ENCODE measurements around the gene MSX1.

MSX1 gene

DNA sequence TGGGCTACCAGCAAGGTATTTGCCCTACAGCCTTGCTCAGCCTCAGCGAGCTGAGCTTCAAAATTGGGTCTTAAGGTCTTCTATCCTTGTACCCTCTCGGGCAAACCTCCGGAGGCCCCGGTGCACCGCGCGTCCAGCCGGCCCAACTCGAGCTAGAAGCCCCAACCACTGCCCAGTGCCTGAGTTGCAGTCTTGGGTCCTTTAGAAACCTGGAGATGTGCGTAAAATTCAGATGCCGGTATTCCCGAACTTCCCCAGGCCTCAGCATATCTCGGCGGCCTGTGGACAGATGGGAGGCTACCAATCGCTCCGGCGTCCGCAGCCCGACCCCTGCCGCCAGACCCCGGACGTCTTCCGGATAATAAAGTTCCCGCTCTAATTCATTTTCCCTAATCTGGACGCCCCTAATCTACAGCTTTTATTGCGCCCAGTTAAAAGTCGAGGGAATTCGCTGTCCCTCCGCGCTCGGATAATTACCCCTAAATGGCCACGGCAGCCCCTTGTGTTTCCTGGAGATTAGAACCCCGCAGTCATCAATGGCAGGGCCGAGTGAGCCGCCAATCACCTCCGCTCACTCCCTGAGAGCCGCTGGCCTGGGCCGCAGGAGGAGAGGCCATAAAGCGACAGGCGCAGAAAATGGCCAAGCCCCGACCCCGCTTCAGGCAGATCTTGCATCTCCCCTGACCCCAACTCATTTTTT is 1.5 kb upstream of the MSX1 start:
- DNase-seq (ENCODE audit: low read depth, low spot score) = peak; percentile 75

DNA sequence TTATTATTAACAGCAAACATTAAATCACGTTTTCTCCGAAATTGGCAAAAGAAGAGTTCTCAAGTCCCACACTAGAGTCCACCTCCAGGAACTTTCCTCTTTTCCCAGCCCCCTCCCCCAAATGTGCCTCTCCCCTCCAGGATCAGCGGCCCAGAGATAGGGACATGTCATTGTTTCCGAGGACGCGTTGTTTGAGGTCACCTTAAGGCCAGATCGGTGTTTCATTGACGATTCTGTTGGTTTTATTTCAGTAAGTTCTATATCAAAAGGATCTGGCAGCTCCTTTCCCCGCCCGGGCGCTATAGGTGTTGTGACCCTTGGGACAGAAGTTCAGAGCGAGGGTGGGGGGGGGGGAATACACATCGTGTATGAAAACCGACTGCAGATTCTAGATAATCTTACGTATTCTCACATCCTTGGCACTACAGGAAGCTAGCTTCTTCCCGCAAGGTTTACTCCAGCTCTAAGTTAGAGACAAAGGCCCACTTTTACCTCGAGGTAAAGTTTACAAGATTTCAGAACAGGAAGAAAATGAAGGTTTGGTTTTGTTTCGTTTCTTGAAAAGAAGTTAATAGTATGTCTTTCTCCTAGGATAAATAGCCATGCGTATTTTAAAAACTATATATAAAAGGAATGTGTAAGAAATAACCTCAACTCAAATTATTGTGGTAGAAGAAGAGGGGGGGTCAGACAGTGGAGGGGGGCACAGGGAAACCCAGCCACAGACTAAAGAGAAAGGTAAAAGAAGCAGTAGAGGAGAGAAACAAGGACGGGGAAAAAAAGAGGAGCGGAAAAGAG is 739 bp upstream of the MSX1 start:
- DNase-seq (ENCODE audit: low read depth, low spot score) = peak; percentile 28

DNA sequence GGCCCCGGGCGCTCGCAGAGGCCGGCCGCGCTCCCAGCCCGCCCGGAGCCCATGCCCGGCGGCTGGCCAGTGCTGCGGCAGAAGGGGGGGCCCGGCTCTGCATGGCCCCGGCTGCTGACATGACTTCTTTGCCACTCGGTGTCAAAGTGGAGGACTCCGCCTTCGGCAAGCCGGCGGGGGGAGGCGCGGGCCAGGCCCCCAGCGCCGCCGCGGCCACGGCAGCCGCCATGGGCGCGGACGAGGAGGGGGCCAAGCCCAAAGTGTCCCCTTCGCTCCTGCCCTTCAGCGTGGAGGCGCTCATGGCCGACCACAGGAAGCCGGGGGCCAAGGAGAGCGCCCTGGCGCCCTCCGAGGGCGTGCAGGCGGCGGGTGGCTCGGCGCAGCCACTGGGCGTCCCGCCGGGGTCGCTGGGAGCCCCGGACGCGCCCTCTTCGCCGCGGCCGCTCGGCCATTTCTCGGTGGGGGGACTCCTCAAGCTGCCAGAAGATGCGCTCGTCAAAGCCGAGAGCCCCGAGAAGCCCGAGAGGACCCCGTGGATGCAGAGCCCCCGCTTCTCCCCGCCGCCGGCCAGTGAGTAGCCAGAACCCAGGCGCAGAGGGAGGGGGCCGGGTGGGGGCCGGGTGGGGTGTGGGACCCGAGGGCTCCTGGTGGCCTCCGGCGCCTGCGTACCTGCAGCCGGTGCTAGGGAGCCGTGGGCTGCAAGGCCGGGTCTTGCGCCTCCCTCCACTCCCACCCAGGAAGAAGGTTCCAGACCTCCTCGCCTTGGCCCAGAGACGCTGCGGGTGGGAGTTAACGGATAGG is 534 bp downstream of the MSX1 start:
- DNase-seq (ENCODE audit: low read depth, low spot score) = no peak

DNA sequence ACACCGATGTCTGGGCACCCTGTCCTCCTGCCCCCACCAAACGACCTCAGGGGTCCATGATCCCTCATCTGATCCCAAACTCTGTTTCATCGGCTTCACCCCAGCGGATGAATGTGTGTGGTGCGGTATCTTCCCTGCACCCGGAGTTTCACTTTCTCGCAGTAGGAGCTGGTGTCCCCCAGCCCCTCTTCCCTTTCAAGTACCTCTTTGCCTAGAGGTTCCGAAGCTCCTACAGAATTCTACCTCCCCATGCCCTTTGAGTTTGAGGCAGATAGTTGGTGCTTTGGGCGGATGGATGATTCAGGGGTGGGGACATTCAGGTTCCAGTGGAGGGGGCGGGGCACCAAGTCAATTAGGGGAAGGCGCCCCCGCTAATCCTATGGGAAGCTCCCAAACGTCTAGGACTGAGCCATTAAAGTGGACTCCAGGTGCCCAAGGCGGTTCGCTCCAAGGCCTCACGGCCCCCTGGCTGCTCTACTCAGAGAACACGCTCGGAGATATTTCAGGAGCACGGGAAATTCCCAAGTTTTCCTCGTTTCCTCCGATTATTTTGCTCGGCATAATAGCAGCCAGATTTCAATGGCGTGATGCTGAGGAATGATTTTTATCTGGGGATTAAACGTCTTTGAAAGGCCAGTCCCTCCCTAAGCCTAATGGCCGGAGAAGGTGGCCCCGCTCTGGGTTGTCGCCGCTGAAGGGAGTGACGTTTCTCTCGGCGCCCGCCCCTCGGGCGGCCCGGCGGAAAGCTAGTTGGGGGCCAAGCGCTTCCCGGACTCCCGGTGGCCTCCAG is 1.3 kb downstream of the MSX1 start:
- peak; percentile 55 for DNase-seq (ENCODE audit: low read depth, low spot score)

DNA sequence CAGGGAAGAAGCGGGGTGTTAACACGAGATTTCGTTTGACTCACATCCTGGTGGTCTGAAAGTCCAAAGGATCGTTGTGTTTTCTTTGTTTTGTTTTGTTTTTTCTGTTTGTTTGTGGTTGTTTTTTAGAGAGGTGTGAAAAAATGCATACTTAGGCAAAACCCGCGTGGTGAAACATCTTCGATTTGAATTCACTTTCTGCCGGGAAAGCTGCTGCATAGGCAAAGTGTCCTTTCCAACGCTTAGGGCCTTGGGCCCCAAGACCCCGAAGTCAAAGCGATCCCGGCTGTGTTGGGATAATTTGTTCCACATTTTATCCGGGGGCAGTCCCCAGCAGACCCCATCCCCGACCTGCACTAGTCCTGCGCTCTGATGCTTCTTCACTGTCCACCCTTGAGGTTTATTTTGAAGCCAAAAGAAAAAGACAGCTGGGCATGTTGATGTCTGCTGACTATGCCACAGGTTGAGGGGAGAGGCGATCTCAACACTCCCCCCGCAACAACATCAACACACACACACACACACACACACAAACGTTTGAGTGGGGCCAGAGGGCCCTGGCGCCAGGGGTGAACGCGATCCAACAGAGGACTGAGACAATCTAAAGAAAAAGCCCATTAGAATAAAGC is 2.0 kb downstream of the MSX1 start:
- DNase-seq (ENCODE audit: low read depth, low spot score) = no peak

DNA sequence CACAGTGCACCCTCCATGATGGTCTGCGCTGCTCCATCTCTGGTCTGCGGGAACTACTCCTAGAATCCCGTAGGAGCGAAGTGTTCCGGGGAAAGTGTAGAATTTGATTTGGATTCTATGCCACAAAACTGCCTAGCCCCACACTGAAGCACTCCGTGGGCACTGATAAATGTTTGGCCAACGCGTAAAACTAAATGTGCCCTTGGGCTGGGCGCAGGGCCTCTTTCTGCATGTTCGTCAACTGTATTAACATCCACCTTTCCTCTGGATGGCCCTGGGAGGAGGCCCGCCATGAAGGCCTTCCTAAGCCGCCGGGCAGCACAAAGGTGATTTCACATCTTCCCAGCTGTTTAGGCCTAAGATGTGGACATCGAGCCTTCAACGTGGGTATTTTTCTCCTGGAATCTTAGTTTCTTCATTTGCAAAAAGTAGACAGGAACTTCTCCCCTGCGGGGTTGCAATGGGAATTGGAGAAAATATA is 2.6 kb downstream of the MSX1 start:
- peak; percentile 47 for DNase-seq (ENCODE audit: low read depth, low spot score)

DNA sequence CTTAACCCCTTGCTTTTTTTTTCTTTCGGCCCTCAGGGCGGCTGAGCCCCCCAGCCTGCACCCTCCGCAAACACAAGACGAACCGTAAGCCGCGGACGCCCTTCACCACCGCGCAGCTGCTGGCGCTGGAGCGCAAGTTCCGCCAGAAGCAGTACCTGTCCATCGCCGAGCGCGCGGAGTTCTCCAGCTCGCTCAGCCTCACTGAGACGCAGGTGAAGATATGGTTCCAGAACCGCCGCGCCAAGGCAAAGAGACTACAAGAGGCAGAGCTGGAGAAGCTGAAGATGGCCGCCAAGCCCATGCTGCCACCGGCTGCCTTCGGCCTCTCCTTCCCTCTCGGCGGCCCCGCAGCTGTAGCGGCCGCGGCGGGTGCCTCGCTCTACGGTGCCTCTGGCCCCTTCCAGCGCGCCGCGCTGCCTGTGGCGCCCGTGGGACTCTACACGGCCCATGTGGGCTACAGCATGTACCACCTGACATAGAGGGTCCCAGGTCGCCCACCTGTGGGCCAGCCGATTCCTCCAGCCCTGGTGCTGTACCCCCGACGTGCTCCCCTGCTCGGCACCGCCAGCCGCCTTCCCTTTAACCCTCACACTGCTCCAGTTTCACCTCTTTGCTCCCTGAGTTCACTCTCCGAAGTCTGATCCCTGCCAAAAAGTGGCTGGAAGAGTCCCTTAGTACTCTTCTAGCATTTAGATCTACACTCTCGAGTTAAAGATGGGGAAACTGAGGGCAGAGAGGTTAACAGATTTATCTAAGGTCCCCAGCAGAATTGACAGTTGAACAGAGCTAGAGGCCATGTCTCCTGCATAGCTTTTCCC is 3.4 kb downstream of the MSX1 start:
- peak; percentile 64 for DNase-seq (ENCODE audit: low read depth, low spot score)

DNA sequence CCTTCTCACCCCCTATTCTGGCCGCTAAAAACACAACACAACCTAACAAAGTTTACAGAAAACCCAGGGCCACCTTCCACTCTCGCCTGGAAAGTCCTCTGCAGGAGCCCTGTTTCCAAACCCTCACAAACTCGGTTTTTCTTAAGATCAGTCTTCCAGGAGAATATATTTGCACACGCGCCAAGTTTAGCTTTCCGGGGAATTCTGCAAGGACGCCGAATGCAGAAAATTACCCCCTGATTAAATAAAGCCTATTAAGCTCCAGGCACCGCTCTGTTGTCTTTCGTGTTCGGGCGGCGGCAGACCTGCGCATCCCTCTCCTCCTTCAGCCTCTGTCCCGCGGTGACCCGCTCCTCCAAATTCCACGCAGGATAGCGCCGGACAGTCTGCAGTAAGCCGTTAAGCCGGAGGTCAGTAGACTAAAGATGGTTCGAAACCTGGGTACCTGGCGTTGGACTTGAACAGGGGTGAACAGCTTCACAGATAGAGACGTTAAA is 5.0 kb downstream of the MSX1 start:
- DNase-seq (ENCODE audit: low read depth, low spot score) = no peak

DNA sequence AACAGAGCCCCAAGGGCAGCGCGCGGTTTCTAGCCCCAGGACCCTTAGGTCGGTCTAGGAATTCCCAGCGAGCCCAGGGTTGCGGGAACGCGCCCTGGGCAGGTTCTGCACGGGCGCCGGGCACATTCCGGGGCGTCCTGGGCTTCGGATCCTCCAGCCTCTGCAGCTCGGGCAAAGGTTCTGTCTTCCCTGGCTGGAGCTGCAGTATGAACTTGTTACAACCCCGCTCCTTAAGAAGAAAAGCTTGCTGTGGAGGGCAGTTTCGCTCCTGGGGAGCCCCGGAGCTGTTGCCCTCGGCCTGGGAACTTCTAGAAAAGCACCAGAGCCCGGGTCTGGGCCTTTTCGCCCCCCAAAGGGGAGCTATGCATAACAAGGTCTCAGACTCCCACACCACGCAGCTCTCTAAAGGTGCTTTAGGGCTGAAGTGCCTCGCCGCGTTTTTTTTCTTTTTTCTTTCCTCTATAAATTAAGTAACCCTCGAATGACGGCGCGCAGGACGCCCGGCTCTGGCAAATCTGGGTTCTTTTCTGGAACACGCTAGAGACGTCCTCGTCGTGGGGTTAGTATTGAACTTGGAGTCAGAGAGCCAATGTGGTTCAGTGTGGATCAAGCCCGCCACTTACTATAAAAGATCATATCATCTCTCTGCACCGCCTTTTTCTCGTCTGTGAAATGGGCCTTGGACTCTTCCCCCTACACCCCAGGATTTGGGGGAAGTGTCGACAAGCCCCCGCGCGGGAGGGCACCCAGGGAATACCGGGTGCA is 5.7 kb downstream of the MSX1 start:
- peak; percentile 81 for DNase-seq (ENCODE audit: low read depth, low spot score)

DNA sequence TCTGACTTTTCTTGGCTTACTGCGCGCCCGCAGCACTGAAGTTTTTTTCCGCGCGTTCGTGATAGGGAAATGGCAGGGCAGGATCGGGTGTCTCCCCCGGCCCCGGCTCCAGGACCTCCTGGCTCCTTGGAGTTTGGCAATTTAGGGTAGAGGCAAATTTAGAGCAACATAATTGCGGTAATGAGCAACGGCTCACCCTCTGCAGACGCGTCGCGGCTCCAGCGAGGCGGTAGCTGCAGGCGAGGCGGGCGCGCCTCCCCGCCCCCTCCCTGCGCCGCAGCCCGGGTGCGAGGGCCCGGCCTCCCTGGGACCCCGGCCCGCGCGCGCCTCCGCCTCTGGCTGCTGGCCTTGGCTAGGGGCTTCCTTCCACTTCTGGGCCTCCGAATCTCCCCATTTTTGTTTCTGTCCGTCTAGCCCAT is 6.2 kb downstream of the MSX1 start:
- no peak for DNase-seq (ENCODE audit: low read depth, low spot score)

DNA sequence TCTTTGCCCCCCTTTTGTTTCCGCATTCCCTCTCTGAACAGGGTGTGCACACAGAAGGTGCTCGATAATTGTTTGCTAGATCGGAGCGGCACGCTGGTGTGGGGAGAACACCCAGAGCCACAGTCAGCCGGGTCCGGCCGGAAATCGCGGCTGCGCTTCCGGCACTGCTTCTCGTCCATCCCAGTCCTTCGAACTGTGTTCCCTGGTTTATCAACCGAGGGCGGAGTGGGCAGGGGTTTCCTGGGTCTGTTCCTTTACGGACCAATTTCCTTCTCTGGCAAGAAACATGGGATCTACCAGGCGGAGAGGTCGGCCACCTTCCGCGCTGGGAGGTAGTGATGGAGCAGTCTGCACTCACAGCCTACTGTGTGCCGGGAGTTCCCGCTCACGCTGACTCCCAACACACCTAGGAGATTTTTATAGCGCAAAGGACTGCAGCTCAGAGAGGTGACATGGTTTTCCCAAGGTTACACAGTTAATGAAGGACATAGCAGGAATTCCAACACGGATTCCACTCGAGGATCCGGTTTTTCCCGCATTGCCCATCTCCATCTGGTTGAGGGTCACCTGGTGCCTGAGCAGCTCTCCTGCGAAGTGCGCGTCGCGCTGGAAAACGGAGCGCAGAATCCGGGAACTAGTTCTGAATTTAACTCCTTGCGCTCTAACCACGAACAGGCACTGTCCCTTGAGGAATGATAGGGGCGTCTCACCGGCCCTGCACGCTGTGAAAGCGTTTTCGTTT is 6.8 kb downstream of the MSX1 start:
- peak; percentile 76 for DNase-seq (ENCODE audit: low read depth, low spot score)

DNA sequence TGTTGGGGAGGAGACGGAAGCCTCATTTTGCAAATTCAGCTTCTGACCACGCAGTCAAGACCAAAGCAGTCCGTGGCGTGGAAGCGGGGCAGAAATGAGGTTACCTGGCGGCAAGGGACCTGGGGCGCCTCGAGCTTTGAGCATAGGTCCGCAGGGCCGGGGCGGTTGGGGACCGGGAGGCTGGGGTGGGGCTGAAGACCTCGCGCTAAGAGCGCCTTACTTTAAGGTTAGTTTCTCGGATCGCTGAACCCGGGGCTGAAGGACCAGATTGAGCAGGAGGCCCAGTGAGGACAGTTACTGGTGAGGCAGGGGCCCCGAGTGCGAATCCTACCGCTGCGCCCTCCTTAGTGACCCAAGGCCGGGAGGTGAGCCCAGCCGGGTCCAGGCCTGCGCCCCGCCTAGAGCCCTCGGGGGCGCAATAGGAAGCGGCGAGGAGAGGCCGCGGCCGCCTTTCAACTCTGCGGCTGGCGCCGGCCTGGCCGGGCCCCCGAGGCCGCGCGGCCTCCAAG is 7.5 kb downstream of the MSX1 start:
- DNase-seq (ENCODE audit: low read depth, low spot score) = peak; percentile 80

DNA sequence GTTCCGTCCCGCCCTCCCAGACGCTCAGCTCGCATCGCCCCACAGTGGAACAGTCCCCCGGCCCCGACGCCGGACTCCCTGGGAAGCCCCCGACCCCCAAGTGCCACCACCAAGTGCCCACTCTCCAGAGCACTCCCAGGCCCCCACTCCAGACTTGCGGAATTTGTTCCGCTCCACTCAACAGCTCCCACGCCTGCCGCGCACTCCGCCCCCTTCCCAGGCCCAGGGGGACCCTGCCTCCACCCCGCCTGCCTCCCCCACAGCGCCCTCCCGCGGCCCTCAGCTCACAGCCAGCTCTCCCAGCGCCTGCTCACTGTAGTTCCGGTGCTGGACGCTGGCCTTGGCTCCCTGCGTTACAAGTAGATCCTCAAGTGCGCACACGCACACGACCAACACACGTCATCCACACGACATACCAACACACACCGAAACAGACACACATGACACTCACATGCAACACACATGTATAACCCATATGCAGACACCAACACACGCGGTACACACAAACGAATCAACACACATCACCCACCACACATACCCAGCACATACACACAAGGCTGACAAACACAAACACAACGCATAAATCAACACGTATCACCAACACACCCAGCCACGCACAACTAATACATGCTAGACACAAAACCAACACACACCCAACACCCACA is 8.0 kb downstream of the MSX1 start:
- peak; percentile 77 for DNase-seq (ENCODE audit: low read depth, low spot score)

DNA sequence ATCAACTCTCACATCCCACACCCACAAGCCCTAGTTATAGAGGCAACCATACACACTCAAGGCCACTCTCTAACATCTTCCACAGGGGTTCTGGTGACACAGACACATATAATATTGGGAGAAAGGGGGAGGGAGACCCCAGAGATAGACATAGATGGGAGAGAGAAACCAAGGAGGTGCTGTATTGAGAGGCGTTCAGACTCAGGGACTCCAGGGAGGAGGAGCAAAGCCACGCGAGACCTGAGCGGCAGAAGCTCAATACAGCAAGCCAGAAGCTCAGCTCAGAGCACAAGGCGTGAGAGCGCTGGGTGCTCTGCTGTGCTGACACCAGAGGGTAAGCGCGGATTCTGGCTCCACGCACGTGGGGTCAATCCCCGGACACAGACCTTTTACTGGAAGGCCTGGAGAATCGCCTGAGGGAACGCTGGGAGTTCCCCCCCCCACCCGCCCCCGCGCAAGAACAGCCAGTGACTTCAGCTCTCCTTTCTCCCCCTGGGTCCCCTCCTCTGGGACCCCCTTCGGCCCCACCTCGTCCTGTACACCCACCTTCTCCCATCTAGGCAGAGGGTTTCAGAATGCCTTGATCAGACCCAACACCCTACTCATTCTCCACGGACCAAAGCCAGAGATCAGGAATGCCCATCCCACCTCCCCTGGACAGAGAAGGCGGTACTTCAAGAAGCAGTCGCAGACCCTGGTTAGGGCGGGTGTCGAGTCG is 8.7 kb downstream of the MSX1 start:
- peak; percentile 37 for DNase-seq (ENCODE audit: low read depth, low spot score)

DNA sequence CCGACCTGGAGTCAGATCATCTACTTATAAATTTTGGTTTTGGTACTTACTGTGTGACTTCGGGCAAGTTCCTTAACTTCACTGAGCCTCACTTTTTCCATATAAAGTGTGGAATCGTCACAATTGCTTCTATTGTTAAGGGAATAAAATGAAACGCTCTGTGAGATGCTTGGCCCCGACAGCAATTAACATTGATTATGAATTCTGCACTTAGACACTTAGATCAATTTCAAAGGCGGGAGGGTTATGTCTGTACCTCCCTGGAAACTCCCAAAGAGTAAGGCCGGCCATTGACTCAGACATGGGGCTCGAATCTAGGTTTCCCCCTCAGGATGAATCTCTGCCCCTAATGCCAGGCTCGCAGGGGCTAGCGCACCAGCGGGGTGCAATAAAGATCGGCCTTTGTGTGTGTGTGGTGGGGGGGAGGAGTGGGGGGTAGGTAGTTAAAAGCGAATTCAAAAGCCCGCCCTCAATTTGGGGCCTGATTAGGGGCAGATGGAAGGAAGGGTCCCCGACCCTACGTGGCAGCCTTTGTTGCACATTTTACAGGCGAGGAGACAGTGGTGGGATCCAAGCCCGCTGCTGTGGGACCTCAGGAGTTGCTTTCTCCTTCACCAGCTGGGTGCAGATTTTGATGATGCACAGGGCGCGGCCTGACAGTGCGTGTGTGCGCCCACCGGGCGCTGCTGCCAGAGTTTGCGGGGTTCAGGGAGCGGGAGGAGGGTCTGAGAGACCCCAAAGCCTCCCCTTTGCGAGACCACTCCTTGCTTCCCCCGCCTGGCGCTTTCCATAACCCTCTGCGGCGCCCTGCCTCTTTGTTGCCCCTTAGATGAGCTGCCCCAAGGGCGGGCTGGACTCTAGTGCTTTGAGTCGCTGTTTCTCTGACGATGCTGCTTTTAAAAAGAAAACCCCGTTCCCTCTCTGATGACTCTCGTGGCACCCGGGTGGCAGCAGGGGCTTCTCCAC is 9.6 kb downstream of the MSX1 start:
- DNase-seq (ENCODE audit: low read depth, low spot score) = peak; percentile 30
